Chondrocyte (in vitro differentiated cells): ENCODE results near the gene LRRK1. TPM values are rescaled to one million over a fixed set of nuclear protein-coding genes. Genes with fewer than 3 reads are reported as not detected.

Source experiments
- DNase-seq: peaks from one replicate; pipeline ENCODE4 v3.0.0; 2021; ENCODE audit warnings: mixed read lengths, low spot score
- H3K27ac Mint-ChIP-seq: one replicate; pipeline ENCODE4 v1.8.0; 2021; ENCODE audit warnings: mild to moderate bottlenecking, moderate library complexity, mixed read lengths; ENCODE audit not compliant: unreplicated experiment
- H3K27me3 Mint-ChIP-seq: 2 replicates; pipeline ENCODE4 v1.8.0; 2021; ENCODE audit warnings: low read depth, mixed read lengths
- H3K36me3 Mint-ChIP-seq: 2 replicates; pipeline ENCODE4 v1.8.0; 2021; ENCODE audit warnings: low read depth, mixed read lengths
- H3K4me1 Mint-ChIP-seq: 2 replicates; pipeline ENCODE4 v1.8.0; 2021; ENCODE audit warnings: low read depth, mild to moderate bottlenecking, mixed read lengths
- H3K4me3 Mint-ChIP-seq: one replicate; pipeline ENCODE4 v1.8.0; 2021; ENCODE audit warnings: mild to moderate bottlenecking, moderate library complexity, mixed read lengths; ENCODE audit not compliant: unreplicated experiment
- H3K9me3 Mint-ChIP-seq: 2 replicates; pipeline ENCODE4 v1.8.0; 2021; ENCODE audit warnings: low read depth, mixed read lengths
- total RNA-seq: library from RNA; stranded (reverse); gene quantifications from 3 replicates; pipeline ENCODE4 v1.2.1, GENCODE V29; 2021
- TF ChIP-seq, protein P1 (sequence below): fragments of 200-600 bp; sonication (generic); IDR thresholded peaks from 2 replicates; pipeline ENCODE4 v1.5.0; 2021; ENCODE audit warnings: antibody characterized with exemption, mild to moderate bottlenecking, moderate library complexity

LRRK1 gene
- total RNA-seq, 1 donor from 2014 or later, result 10.1 TPM

DNA sequence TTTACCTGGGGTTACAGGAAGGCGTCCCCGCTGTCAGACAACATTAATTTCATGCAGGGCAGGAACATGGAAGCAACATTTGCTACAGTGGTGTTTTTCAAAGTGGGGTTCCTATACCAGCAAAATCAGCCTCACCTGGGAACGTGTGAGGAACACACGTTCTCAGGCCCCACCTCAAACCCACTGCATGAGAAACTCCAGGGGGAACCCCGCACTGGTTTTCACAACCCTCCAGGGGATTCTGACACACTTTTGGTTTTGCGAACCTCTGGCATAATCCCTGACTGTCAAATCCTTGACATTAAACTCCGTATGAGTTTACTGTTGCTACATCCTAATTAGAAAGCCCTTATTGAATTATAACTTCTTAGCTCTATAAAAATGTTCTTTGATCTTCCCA is 127.7 kb downstream of the LRRK1 start:
- Mint-ChIP-seq H3K27ac (no peak overlapping the region), H3K27me3 (no peaks in the 10 kb centered on the region), H3K9me3 (no peaks in the 10 kb centered on the region), H3K36me3 (peaks cover 3% of the 10 kb centered on the region), H3K4me1 (no peaks in the 10 kb centered on the region), H3K4me3 (no peak overlapping the region)
- TF ChIP-seq, protein P1, sequence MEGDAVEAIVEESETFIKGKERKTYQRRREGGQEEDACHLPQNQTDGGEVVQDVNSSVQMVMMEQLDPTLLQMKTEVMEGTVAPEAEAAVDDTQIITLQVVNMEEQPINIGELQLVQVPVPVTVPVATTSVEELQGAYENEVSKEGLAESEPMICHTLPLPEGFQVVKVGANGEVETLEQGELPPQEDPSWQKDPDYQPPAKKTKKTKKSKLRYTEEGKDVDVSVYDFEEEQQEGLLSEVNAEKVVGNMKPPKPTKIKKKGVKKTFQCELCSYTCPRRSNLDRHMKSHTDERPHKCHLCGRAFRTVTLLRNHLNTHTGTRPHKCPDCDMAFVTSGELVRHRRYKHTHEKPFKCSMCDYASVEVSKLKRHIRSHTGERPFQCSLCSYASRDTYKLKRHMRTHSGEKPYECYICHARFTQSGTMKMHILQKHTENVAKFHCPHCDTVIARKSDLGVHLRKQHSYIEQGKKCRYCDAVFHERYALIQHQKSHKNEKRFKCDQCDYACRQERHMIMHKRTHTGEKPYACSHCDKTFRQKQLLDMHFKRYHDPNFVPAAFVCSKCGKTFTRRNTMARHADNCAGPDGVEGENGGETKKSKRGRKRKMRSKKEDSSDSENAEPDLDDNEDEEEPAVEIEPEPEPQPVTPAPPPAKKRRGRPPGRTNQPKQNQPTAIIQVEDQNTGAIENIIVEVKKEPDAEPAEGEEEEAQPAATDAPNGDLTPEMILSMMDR, result no peak
- DNase-seq, result no peak

DNA sequence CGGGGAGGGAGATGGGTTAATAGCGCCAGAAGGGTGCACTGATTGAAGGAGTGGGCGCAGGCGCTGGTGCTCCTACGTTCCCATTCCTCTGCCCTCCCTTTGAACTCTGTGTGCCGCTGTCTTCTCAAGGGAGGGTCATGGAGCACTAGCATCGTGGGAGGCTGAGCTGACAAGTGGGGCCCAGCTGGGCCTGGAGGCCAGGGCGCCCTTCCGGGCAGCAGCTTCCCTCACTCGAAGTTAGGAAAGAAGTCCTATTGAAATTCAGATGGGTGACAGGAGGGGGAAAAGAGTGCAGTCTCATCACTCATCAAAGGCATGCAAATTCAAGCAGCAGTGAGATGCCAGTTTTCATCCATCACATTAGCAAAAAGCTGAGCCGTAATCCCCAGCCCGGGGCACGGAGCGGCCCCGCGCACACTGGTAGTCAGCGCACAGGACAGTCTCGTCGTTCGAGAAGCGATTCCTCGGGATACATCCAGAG is 128.2 kb downstream of the LRRK1 start:
- H3K27ac Mint-ChIP-seq, result no peak overlapping the region
- DNase-seq, result peak; percentile 42
- TF ChIP-seq, protein P1, result no peak
- no peak overlapping the region for H3K4me3 Mint-ChIP-seq
- H3K9me3 Mint-ChIP-seq, result no peaks in the 10 kb centered on the region
- no peaks in the 10 kb centered on the region for H3K4me1 Mint-ChIP-seq
- H3K27me3 Mint-ChIP-seq, result no peaks in the 10 kb centered on the region
- H3K36me3 Mint-ChIP-seq, result peaks cover 3% of the 10 kb centered on the region

DNA sequence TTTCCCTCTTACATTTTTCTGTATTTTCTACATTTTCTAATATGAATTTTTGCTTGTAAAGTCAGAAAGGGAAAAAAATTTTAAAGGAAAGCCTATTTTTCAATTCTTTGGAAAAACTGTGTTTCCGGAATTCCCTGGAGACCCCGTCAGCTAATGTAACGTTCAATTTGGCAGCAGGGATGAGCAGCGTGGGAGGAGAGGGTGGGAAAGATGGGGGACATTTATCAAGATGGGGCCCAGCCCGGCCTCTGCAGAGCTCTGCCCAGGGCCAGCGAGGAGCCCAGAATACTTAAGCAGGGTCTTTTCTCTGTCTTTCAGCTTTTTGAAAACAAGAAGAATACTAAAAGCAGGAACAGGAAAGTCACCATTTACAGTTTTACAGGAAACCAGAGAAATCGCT is 129.0 kb downstream of the LRRK1 start:
- peak; percentile 55 for DNase-seq
- TF ChIP-seq, protein P1, result no peak
- H3K4me3 Mint-ChIP-seq, result no peak overlapping the region

DNA sequence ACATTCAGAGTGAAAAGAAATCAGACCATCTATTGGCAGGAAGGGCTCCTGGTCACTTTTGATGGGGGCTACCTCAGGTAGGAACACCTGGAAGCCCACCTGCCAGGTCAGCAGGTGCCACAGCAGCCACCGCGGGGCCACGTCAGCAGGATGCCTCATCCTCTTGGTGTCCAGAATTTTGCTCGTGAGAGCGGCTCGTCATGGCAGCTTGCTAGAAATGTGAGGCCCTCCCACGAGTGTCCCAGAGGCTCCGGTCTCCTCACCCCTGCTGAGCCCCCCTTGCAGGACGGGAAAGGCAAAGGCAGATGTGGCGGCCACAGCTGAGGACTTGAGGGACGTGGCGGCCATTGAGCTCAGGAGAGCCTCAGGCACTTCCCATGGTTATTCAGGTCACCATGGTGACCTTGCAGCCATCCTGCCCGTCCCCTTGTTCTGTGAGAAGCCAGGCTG is 129.4 kb downstream of the LRRK1 start:
- no peaks in the 10 kb centered on the region for H3K4me1 Mint-ChIP-seq
- no peaks in the 10 kb centered on the region for H3K27me3 Mint-ChIP-seq
- TF ChIP-seq, protein P1, result no peak
- no peak overlapping the region for H3K27ac Mint-ChIP-seq
- DNase-seq, result peak; percentile 89
- no peak overlapping the region for H3K4me3 Mint-ChIP-seq
- no peaks in the 10 kb centered on the region for H3K9me3 Mint-ChIP-seq
- H3K36me3 Mint-ChIP-seq, result peaks cover 3% of the 10 kb centered on the region

More for the DNA sequence above, 129.0 kb downstream of the LRRK1 start:
- Mint-ChIP-seq H3K27me3 (no peaks in the 10 kb centered on the region), H3K36me3 (peaks cover 3% of the 10 kb centered on the region), H3K27ac (no peak overlapping the region), H3K9me3 (no peaks in the 10 kb centered on the region), H3K4me1 (no peaks in the 10 kb centered on the region)

DNA sequence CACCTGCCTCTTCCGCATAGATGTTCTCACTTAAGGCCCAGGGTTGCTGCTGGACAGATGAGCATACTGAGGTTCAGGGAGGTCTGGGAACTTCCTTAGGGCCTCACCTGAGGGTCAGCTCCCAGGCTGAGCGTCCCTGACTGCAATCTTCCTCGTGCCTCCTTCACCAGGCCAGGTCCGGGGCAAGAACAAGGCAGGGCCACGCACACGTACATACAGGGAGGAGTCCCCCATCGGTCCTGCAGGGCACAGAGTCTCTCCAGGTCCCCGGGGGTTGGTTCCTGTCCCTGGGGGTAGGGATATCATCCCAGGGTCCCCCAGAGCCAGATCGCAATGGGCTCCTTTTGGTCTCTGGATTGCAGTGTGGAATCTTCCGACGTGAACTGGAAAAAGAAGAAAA is 130.1 kb downstream of the LRRK1 start:
- H3K36me3 Mint-ChIP-seq, result peaks cover 3% of the 10 kb centered on the region
- H3K27me3 Mint-ChIP-seq, result no peaks in the 10 kb centered on the region
- no peak overlapping the region for H3K4me3 Mint-ChIP-seq
- H3K9me3 Mint-ChIP-seq, result no peaks in the 10 kb centered on the region
- TF ChIP-seq, protein P1, result no peak
- peak; percentile 81 for DNase-seq
- H3K27ac Mint-ChIP-seq, result no peak overlapping the region
- no peaks in the 10 kb centered on the region for H3K4me1 Mint-ChIP-seq
